ENCODE results near the gene ZNF487.
"Not testable (repeated sequence)": the region's sequence is repeated elsewhere in the genome, so short reads cannot be mapped to it uniquely, and the experiment has no call there.

DNA sequence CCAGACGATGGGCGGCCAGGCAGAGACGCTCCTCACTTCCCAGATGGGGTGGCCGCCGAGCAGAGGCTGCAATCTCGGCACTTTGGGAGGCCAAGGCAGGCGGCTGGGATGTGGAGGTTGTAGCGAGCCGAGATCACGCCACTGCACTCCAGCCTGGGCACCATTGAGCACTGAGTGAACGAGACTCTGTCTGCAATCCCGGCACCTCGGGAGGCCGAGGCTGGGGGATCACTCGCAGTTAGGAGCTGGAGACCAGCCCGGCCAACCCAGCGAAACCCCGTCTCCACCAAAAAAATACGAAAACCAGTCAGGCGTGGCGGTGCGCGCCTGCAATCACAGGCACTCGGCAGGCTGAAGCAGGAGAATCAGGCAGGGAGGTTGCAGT lies 28.8 kb downstream of the ZNF487 start:
- not testable (repeated sequence) for TF ChIP-seq HDAC2 (IDR thresholded peaks at IDR 0.05); TP53 (CRISPR knock-in tag; IDR thresholded peaks at IDR 0.05); SREBF2 (IDR thresholded peaks at IDR 0.05); RFX5 (IDR thresholded peaks at IDR 0.05); RAD21 (conservative IDR thresholded peaks at IDR 0.05 in 1 of 2, IDR thresholded peaks at IDR 0.05 in 1 of 2); MAFK (IDR thresholded peaks at IDR 0.05; ENCODE audit: partially characterized antibody); CHD2 (IDR thresholded peaks at IDR 0.05; ENCODE audit: low read length, partially characterized antibody); KDM1A (IDR thresholded peaks at IDR 0.05; ENCODE audit: low read depth)
- TF ChIP-seq, protein P1, sequence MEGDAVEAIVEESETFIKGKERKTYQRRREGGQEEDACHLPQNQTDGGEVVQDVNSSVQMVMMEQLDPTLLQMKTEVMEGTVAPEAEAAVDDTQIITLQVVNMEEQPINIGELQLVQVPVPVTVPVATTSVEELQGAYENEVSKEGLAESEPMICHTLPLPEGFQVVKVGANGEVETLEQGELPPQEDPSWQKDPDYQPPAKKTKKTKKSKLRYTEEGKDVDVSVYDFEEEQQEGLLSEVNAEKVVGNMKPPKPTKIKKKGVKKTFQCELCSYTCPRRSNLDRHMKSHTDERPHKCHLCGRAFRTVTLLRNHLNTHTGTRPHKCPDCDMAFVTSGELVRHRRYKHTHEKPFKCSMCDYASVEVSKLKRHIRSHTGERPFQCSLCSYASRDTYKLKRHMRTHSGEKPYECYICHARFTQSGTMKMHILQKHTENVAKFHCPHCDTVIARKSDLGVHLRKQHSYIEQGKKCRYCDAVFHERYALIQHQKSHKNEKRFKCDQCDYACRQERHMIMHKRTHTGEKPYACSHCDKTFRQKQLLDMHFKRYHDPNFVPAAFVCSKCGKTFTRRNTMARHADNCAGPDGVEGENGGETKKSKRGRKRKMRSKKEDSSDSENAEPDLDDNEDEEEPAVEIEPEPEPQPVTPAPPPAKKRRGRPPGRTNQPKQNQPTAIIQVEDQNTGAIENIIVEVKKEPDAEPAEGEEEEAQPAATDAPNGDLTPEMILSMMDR (IDR thresholded peaks at IDR 0.05), result not testable (repeated sequence)
- TF ChIP-seq, protein P2, sequence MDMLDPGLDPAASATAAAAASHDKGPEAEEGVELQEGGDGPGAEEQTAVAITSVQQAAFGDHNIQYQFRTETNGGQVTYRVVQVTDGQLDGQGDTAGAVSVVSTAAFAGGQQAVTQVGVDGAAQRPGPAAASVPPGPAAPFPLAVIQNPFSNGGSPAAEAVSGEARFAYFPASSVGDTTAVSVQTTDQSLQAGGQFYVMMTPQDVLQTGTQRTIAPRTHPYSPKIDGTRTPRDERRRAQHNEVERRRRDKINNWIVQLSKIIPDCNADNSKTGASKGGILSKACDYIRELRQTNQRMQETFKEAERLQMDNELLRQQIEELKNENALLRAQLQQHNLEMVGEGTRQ (IDR thresholded peaks at IDR 0.05), result not testable (repeated sequence)
- TF ChIP-seq, protein P3, sequence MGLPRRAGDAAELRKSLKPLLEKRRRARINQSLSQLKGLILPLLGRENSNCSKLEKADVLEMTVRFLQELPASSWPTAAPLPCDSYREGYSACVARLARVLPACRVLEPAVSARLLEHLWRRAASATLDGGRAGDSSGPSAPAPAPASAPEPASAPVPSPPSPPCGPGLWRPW (IDR thresholded peaks at IDR 0.05), result not testable (repeated sequence)
- TF ChIP-seq, protein P4, sequence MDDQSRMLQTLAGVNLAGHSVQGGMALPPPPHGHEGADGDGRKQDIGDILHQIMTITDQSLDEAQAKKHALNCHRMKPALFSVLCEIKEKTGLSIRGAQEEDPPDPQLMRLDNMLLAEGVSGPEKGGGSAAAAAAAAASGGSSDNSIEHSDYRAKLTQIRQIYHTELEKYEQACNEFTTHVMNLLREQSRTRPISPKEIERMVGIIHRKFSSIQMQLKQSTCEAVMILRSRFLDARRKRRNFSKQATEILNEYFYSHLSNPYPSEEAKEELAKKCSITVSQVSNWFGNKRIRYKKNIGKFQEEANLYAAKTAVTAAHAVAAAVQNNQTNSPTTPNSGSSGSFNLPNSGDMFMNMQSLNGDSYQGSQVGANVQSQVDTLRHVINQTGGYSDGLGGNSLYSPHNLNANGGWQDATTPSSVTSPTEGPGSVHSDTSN (IDR thresholded peaks at IDR 0.05), result not testable (repeated sequence)

Data from A549 (cell line).